Measurements from ENCODE around the gene PSME2.

PSME2 gene

DNA sequence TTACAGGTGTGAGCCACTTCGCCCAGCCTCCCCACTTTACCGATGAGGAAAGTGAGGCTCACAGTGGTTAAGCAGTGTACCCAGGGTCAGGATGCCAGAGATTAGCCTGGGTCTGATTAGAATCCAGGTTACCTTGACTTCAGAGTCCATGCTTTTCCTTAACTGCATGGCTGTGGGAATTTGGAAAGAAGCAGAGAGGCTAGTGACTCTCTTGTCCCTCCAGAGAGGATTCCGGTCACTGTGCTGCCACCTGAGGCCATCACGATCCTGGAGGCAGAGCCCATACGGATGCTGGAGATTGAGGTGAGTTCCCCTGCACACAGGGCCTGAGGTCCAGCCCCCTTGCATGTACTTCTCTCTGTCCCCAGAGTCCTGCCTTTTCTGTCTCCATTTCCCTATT is 30.2 kb upstream of the PSME2 start:
- no peak for TF ChIP-seq JUND (IDR thresholded peaks at IDR 0.05; ENCODE audit: low read depth)
- in situ Hi-C loops (cut with HindIII; ENCODE audit: low pct_unique_long_range_greater_than_20kb, low sequenced_read_pairs) = no loop called here
- no peak for DNase-seq (ENCODE audit: low read depth in 1 of 2, low spot score in 1 of 2)

DNA sequence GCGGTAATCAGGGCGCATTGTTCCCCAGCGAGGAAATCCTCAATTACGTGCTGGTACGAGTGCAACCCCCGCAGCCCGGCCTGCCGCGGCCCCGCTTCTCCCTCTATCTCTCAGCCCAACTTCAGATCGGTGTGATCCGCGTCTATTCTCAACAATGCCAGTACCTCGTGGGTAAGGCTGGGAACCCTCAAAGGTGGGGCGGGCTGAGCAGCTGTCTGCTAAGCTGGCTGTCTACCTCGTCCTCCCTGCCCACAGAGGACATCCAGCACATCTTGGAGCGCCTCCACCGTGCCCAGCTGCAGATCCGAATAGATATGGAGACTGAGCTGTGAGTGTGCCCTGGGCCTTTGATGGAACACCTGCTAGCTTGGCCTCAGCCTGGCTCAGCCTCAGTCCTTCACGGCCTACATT is 26.5 kb upstream of the PSME2 start:
- in situ Hi-C loops (cut with HindIII; ENCODE audit: low pct_unique_long_range_greater_than_20kb, low sequenced_read_pairs) = no loop called here
- no peak for DNase-seq (ENCODE audit: low read depth in 1 of 2, low spot score in 1 of 2)
- no peak for TF ChIP-seq JUND (IDR thresholded peaks at IDR 0.05; ENCODE audit: low read depth)

DNA sequence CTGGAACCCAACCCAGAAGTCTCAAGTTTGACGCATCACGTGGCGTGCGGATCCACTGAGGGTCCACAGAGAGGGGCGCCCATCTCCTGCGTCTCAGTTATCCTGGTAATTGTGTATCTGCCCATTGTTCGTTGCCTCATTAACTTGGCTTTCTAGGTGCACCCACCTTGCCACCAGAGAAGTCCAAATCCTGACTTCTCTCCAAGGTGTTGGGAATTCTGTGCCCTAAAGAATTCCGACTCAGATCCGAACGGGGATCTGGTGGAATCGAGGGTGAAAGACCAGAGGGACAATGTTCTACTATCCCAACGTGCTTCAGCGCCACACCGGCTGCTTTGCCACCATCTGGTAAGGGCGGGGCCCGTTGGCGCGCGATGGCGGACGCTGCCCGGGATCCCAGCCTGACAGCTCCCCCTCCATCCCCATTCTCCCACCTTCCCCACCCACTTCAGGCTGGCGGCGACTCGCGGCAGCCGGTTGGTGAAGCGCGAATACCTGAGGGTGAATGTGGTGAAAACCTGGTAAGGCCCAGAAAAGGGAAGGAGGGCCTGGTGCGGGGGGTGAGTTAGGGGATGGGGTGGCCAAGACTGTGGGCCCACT is 26.0 kb upstream of the PSME2 start:
- in situ Hi-C loops (cut with HindIII; ENCODE audit: low pct_unique_long_range_greater_than_20kb, low sequenced_read_pairs) = no loop called here
- no peak for DNase-seq (ENCODE audit: low read depth in 1 of 2, low spot score in 1 of 2)
- TF ChIP-seq JUND (IDR thresholded peaks at IDR 0.05; ENCODE audit: low read depth) = no peak

DNA sequence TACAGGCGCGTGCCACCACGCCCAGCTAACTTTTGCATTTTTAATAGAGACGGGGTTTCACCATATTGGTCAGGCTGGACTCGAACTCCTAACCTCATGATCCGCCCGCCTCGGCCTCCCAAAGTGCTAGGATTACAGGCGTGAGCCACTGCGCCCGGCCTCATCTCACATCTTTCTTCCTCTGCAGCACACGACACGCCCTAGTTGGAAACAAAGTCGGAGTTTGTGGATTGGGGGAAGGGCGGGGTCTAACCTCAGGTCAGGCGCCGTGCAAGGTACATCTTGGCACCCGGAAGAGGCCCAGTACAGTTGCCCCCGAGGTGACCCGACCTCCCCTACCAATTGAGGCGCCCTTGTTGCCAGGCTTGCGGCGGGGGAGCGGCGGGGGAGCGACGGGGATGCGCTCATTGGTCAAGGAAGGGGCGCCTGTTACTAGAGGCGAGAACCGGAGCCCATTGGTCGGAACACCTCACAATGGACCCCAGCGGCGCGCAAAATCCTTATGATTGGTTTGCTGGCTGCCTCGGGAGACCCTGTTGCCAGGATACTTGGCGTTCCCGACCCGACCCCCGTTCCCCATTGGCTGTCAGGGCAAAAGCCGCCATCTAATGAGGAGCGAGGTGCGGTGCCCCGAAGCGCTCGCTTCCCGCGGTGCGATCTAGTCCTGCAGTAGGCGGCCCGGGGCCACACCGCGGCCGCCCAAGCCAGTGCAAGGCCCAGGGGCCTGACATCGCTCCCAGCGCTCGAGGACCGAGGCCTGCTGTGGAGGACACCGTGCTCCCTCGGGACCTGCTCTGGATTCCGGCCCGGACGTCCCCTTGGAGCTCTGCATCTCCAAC is 25.2 kb upstream of the PSME2 start, which contains the start of gene REC8:
Gene REC8, plus strand, starts transcription at position 659 of the 839 bp plus-strand sequence. CDS start 473 bp downstream, outside the sequence.
- TF ChIP-seq JUND (IDR thresholded peaks at IDR 0.05; ENCODE audit: low read depth) = no peak
- in situ Hi-C loops (cut with HindIII; ENCODE audit: low pct_unique_long_range_greater_than_20kb, low sequenced_read_pairs) = no loop called here
- no peak for DNase-seq (ENCODE audit: low read depth in 1 of 2, low spot score in 1 of 2)

DNA sequence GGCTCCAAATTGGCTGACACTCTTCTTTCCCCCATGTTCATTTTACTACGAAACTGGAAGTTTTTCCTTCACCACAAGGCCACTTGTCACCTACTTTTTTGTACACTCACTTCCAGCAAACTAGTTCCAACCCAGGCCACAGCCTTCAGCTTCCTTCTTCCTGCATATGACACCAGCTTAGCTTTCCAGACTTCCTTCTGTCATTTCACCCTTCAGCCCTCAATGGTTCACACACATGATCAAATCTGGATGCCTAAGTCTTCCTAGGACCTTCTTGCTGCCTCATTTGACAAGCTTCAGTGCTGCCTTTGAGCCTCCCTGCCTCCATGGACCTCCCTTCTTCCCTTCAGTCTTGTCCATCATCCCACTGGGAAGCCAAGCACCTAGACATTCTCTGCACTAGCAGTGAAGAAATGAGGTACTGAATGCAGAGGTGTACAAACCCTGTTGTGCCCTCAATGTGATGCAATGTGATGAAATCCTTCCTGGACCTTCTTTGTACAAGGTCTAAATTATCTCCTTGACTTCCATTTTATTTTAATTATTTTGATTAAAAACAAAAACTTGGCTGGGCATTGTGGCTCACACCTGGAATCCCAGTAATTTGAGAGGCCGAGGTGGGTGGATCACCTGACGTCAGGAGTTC is 21.2 kb upstream of the PSME2 start:
- in situ Hi-C loops (cut with HindIII; ENCODE audit: low pct_unique_long_range_greater_than_20kb, low sequenced_read_pairs) = no loop called here
- no peak for TF ChIP-seq JUND (IDR thresholded peaks at IDR 0.05; ENCODE audit: low read depth)
- DNase-seq (ENCODE audit: low read depth in 1 of 2, low spot score in 1 of 2) = no peak

DNA sequence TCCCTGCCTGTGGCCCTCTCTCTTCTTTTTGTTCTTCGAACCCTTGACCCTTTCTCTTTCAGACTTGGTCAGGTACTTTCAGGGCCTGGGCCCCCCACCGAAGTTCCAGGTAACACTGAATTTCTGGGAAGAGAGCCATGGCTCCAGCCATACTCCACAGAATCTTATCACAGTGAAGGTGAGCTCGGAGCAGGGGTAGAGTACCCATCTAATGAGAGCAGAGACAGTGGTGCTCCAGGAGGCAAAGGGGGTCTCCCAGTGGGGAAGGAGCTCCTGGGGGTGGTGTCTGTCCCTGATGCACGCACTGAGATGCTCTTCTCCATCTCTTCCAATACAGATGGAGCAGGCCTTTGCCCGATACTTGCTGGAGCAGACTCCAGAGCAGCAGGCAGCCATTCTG is 19.4 kb upstream of the PSME2 start:
- DNase-seq (ENCODE audit: low read depth in 1 of 2, low spot score in 1 of 2) = no peak
- TF ChIP-seq JUND (IDR thresholded peaks at IDR 0.05; ENCODE audit: low read depth) = no peak
- in situ Hi-C loops (cut with HindIII; ENCODE audit: low pct_unique_long_range_greater_than_20kb, low sequenced_read_pairs) = no loop called here

- in situ Hi-C loops (cut with HindIII; ENCODE audit: low pct_unique_long_range_greater_than_20kb, low sequenced_read_pairs) = no loop called here
- no peak for DNase-seq (ENCODE audit: low read depth in 1 of 2, low spot score in 1 of 2)
- no peak for TF ChIP-seq JUND (IDR thresholded peaks at IDR 0.05; ENCODE audit: low read depth)
Observed at GRCh38 chr14:24164518-24164991, 18.1 kb upstream of the PSME2 start.

DNA sequence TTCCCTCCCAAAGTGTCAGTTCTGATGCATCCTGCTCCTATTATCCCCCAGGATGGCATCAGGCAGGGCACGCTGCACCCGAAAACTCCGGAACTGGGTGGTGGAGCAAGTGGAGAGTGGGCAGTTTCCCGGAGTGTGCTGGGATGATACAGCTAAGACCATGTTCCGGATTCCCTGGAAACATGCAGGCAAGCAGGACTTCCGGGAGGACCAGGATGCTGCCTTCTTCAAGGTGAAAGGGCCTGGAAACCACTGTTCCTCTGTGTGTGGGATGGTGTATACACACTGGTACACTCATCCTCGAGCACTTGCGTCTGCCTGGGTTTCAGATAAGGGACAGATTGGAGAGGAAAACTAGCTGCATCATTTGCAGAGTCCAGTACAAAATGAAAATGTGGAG is 15.7 kb upstream of the PSME2 start:
- in situ Hi-C loops (cut with HindIII; ENCODE audit: low pct_unique_long_range_greater_than_20kb, low sequenced_read_pairs) = no loop called here
- DNase-seq (ENCODE audit: low read depth in 1 of 2, low spot score in 1 of 2) = no peak
- no peak for TF ChIP-seq JUND (IDR thresholded peaks at IDR 0.05; ENCODE audit: low read depth)

DNA sequence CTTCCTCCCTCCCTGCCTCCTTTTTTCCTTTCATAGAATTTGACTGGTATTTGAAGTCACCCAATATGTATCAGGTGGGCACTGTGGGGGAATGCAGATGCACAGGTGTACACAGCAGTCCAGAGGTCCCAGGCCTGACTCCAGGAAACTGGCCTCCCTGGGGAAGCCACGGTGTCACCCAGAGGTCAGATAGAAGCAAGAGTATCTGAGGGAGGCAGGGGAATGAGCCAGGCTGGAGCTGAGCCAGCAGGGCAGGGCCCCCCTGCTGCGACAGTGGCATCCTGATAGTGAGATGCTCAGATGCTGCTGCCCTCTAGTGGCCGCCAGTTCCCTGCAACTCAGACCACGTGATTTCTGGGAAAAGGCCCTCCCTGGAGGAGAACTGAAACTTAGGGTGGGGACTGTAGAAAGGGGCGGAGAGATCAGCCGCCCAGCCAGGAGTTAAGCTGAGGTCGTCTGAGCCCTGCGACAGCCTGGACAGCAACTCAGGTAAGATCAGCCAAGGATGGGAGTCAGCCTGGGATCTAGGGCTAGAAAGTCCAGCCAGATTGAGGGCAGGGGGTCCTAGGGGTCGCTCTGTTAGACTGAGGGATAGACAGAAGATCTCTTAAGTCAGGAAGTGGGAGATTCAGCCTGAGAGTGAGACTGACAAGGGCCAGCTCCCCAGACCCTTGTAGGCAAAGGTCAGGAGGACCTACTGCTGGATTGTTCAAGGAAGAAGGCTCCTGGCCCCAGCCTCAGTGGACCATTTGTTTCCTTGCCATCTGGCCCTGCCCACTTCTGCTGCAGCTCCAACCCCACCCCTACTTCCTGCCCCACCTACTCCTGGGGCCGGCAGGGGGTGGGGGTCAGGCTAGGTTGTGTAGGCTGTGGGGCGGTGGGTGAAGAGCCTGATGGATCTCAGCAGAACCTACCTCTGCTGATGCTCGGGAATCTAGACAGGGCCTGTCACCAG is 14.7 kb upstream of the PSME2 start, which contains the start of gene IRF9:
Gene IRF9, plus strand, starts transcription at position 416 of the 955 bp plus-strand sequence. CDS start 880 bp downstream, outside the sequence.
- TF ChIP-seq JUND (IDR thresholded peaks at IDR 0.05; ENCODE audit: low read depth) = no peak
- in situ Hi-C loops (cut with HindIII; ENCODE audit: low pct_unique_long_range_greater_than_20kb, low sequenced_read_pairs) = no loop called here
- DNase-seq (ENCODE audit: low read depth in 1 of 2, low spot score in 1 of 2) = peak; percentile 84 to 90

DNA sequence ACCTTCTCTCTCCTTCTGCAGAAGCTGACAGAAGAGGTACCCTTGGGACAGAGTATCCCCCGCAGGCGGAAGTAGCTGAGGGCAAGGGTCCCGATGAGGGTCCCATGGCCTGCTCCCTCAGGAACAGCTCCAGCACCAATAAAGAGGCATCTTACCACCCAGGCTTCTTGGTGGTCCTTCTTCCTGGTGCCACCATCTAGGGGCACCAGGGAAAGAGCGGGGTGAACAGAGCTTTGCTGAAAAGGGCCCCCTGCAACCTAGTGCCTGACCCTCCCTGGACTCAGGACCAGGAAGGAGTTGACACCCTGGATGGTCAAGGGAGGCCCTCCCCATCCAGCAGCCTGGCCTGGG is 14.1 kb upstream of the PSME2 start:
- in situ Hi-C loops (cut with HindIII; ENCODE audit: low pct_unique_long_range_greater_than_20kb, low sequenced_read_pairs) = no loop called here
- TF ChIP-seq JUND (IDR thresholded peaks at IDR 0.05; ENCODE audit: low read depth) = no peak
- no peak for DNase-seq (ENCODE audit: low read depth in 1 of 2, low spot score in 1 of 2)

GRCh38 chr14:24159777-24160498 is 13.5 kb upstream of the PSME2 start:
- TF ChIP-seq JUND (IDR thresholded peaks at IDR 0.05; ENCODE audit: low read depth) = no peak
- DNase-seq (ENCODE audit: low read depth in 1 of 2, low spot score in 1 of 2) = no peak
- in situ Hi-C loops (cut with HindIII; ENCODE audit: low pct_unique_long_range_greater_than_20kb, low sequenced_read_pairs) = no loop called here

Measured in T47D (cell line).